M059J (cell line): ENCODE results near the gene GPAT2. TPM values are rescaled to one million over a fixed set of nuclear protein-coding genes. Genes with fewer than 3 reads are reported as not detected.
"Not testable (repeated sequence)": the region's sequence is repeated elsewhere in the genome, so short reads cannot be mapped to it uniquely, and the experiment has no call there.

Experiments
- DNase-seq: peaks from one replicate; pipeline ENCODE4 v3.0.0-alpha.2; 2012; ENCODE audit warnings: low read depth
- total RNA-seq: library from RNA; depleted of rRNA; stranded (reverse); fragments of >200 nt; shearing (Covaris generic); gene quantifications from 2 replicates; pipeline ENCODE4 v1.2.3, GENCODE V29; 2014; rRNA removed

GPAT2 gene, protein sequence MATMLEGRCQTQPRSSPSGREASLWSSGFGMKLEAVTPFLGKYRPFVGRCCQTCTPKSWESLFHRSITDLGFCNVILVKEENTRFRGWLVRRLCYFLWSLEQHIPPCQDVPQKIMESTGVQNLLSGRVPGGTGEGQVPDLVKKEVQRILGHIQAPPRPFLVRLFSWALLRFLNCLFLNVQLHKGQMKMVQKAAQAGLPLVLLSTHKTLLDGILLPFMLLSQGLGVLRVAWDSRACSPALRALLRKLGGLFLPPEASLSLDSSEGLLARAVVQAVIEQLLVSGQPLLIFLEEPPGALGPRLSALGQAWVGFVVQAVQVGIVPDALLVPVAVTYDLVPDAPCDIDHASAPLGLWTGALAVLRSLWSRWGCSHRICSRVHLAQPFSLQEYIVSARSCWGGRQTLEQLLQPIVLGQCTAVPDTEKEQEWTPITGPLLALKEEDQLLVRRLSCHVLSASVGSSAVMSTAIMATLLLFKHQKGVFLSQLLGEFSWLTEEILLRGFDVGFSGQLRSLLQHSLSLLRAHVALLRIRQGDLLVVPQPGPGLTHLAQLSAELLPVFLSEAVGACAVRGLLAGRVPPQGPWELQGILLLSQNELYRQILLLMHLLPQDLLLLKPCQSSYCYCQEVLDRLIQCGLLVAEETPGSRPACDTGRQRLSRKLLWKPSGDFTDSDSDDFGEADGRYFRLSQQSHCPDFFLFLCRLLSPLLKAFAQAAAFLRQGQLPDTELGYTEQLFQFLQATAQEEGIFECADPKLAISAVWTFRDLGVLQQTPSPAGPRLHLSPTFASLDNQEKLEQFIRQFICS
- not detected in 2 replicates for total RNA-seq

DNA sequence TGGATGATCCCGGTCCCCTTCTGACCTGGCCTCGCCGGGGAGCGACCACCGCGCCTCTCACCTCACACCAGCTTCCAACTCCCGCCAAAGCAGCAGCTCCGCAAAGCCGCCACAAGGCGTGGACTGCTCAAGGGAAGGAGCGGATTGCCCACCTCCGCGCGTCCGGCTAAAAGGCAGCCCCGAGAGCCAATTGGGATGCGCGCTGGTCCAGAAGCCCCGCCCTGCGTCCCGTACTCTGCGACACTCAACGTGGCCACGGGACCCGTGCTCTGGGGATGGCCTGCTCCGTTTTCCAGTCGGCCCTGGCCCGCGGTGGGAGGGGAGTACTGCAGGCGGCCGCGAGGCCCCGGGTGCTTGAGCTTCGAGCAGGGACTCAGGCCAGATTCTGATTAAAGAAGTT is at the start of gene GPAT2:
Gene GPAT2 (minus strand): TSS at position 125 of the 400 bp plus-strand sequence. CDS start 2,557 bp downstream, outside the sequence.
- not testable (repeated sequence) for DNase-seq

DNA sequence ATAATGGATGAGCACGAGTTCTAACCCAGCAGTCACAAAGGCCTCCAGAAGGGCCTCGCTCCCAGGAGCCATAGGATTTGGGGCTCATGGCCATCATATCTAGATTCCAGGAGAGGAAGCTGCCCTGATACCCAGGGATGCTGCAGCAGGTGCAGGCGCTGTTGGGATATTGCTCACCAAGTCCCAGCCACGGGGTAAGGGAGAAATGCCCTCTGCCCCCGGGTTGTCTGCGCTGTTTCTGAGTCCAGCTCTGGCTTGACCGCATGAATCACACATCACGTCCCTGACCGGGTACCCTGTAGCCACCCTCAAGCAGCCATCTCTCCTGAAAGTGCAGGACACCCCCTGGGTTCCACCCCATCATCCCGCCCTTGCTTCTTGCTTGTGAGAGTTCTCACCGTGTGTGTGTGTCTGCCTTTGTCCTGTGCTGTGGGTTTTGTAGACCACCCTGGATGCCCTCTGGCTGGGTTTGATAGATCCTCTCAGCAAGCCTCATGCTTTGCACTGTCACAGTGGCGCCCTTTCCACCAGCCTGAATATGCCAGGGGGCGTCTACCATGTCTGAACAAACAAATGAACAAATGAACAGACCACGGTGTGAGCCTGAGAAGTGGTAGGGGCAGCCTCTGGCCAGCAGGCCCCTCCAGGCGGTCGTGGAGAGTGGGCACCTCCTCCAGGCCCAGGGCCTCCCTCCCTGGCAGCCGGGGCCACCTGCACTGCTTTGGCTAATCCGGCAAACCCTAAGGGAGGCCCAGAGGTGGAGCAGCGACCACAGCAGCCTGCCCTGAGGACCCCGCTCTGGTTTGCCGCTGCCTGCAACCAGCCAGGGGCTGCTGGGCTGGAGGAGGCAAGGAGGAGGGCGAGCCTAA is 49.5 kb upstream of the GPAT2 start:
- no peak for DNase-seq

DNA sequence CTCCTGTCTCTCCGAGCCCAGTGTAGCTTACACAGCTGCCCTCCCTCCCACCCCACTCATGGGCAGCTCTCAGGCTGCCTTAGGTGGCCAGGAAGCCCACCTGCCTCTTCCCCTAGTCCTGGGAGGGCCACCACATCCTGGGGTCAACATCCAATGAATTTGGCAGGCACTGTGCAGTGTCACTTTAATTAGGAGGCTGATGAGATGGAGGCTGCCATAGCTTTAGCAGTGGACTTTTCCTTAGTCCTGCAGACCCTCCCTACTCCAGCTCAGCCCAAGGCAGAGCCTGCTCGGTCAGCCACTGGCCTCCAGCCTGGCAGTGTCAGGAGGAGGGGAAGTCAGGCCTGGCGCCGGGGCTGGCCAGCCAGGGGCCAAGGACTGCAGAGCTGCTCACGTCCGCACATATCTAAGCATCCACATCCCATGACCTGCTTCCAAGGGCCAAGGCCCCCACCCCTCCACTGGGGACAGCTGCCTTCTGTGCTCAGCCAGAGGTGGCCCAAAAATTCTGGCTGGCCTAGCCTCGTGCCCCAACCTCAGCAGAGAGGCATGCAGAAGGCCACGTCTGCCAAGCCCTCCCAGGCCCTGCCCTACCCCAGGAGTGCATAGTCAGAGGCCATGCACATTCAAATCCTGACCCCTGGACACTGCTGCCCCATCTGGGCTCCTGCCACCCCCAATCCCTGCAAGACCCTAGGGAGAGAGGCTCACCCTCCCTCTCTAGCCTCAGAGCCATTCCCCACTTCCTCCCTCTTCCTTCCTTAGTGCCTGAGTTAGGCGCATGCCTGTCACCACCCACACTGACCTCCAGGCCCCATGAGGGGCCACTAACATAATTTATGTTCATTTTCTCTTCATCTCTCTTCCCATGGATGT is 48.6 kb upstream of the GPAT2 start:
- no peak for DNase-seq

DNA sequence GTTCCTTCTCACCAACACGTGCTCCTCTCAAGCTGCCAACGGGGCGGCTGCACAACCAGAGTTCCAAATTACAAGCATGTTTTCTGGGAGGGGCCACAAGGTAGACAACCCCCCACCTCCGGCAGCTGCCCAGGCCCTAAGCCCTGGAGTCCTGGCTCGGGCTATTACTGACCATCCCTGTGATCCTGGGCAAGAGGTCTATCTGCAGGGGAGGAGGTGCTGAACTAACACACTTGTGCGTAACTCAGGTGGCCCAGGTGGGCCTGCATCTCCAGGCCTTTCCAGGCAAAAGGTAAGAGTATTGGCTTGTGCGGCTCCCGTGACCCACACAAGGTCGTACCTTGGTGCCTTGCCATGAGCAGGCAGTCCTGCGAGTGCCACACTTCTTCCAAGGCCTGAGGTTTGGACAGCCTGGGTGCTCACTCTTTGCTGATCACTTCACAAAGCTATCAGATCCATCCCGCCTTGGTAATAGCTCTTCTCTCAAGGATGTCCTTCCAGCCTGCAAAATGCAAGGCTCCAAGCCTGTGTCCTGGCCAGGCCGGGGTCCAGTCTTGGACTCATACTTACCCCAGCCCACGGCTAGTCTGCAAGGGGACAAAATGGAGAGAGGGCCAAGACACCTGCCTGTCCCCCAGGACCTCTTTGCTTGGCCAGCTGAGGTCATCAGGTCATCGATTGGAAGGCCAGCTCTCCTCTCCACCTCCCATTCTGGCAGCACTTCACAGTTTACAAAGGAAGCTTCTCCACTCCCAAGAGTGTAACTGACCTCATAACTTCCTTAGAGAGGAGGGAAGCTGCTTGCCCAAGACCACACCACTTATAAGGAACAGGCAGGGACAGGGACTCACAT is 47.7 kb upstream of the GPAT2 start:
- DNase-seq = no peak

DNA sequence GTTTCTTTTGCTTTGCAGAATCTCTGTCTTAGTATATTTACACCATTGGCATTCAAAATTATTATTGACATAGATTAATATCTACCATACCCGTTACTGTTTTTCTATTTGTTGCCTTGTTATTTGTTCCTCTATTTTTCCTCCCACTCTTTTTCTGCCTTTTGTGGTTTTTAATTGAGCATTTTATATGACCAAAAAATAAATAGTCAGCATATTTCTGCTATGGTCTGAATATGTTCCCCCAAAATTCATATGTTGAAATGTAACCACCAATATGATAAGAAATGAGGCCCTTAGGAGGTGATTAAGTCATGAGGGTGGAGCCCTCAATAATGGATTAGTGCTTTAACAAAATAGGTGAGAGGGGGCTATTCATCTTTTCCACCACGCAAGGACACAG is 46.3 kb upstream of the GPAT2 start:
- no peak for DNase-seq

DNA sequence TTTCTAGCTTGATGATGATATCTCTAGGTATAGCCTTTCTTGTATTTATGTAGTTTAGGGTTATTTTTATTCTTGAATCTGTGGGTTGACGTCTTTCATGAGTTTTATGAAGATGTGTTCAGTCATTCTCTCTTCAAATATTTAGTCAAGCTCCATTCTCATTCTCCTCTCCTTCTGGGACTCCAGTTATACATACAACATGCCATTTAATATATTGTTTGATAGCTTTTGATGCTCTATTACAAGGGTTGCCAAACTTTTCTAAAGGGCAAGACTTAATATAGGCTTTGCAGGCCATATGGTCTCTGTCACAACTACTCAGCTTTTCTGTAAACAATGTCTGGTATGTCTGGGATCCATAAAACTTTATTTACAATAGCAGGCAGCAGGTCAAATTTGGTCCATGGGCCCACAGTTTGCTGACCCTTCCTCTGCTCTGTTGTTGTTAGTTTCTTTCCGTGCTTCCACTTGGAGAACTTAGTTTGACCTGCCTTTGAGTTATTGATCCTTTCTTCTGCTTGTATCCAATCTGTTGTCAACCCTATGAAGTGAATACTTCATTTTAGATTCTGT is 40.6 kb upstream of the GPAT2 start:
- no peak for DNase-seq

DNA sequence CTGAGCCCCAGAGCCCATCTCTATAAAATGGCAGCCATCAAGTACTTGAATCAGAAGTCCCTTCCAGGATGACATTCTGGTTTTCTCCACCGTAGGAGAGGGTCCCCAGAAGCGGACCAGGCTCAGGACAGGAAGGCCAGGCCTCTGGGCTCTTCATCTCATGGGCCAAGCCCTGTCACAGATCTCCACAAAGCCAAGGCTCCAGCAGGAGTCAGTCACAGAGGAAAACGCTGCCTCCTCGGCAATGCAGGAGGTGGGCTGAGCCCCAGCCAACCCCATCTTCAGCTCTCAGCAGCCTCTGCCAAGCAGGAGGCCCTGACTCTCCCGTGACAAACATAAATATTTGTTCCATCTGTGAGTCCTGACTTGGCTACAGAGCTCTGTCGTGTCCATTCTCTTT is 39.4 kb upstream of the GPAT2 start:
- DNase-seq = no peak

DNA sequence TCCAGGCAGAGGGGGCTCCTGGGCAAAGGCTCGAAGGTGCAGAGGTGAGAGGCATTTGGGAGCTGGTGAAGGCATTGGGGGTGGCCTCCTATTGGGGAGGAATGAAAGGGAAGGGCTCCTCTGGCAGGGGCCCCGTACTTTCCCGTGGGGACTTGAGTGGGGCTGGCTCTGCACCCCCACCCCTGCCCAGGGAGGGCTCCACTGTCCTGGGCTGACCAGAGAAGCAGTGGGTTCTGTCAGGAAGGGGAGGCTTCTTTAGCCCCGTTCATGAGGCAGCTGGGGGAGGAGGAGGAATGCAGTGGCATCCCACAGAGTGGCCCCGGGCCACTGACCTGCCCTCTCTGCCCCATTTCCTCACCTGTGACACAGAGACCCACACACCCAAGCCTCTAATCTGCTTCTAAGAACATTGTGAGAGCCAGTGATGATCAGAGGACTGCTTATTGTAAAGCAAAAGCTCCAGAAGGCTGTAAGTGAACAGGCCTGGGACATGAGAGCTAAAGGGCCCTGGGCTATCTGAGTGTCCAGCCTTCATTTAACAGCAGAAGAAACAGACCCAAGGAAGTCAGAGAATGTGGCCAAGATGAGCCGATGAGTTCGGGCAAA is 38.6 kb upstream of the GPAT2 start:
- DNase-seq = no peak

DNA sequence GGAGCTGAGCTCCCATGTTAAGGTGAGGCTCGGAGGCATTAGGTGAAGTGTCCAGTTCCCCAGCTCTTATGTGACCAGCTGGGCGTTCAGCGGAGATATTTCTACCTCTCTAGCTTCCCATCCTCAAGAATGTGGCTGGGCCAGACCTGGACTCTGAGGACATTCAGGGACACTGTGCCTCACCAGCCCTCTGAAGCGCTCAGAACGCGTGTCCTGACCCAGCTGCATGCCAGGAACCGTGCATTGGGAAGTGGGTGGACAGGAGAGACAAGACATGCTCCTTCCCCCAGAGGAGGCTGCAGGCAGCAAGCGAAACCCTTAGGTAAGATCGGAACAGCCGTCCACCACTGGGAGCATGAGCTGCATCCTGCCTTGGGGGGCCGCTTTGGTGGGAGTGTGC is 38.0 kb upstream of the GPAT2 start:
- DNase-seq = no peak

DNA sequence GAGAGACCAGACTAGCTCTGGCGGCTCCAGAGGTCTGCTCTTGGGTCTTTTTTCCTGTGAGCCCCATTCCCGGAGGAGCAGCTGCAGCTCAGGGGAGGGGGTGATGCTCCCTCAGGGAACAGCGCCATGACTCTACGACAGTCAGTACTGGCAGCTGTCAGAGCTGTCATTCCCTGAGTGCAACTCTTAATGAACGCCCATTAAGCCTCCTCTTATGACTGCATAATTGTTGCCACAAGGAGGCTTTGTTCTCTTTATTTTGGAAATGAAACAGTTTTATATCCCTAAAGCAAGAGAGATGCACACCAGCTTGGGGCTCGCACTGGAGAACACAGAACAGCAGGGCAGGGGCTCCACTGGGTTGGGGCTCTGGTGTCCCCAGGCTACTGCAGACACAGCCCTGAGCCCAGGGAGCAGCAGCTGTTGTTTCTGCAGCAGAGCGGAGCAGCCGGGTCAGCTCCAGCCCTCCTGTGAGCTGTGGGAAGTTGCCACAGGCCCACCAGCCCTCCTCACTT is 37.3 kb upstream of the GPAT2 start:
- DNase-seq = not testable (repeated sequence)

DNA sequence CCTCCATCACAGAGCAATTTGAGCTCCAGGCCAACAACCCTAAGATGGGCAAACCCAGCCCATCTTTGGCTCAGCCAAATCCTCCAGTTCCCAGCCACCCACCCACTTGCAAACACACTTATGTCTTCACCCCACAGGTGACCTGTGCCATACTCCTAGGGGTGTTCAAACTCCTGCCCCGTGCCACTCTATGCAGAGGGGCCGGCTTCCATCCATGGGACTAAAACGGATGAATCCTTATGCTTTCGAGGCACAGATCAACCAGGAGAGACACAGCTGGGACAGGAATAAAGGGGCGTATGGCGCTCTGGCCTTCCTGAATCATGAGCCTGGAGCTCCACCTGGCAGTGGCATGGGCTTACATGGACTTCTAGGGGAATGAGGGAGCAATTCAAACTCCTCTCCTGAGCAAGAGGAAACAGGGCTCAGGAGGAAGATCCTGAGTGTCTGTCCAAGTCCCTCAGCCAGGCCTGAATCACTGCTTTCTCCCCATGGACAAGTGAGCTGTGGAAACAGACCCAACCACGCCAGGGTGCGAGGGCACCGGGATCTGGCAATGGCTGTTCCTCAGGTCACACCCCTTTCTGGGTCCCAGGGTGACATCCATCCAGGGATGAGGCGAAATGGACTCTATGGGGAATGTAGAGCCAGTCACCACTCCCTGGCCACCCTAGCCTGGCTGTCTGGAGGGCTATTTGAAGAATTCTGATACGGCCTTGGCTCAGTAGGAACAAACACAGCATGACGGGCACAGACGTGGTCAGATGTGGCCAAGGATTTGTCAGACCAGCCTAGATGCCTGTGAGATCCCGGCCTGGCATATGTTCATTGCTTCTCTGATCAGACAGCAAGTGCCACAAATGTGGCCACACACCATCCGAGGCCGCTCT is 36.6 kb upstream of the GPAT2 start:
- DNase-seq = not testable (repeated sequence)

DNA sequence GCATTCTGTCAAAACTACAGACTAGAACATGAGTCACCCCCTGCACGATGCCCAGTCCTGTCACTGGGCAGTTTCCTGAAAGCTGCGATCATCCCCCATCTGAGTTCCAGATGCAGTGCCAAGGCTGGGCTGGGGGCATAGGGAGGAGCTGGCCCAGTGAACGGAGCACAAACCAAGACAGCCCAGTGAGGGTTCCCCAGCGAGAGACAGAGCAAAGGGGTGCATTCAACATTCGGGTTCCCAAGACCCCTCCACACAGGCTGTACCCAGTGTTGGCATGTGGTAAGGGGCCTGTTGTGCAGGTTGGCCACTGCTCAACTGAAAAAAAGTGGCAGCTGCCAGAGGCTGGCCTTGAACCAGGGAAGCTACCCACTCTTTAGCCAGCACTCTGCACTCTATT is 35.6 kb upstream of the GPAT2 start:
- DNase-seq = not testable (repeated sequence)

DNA sequence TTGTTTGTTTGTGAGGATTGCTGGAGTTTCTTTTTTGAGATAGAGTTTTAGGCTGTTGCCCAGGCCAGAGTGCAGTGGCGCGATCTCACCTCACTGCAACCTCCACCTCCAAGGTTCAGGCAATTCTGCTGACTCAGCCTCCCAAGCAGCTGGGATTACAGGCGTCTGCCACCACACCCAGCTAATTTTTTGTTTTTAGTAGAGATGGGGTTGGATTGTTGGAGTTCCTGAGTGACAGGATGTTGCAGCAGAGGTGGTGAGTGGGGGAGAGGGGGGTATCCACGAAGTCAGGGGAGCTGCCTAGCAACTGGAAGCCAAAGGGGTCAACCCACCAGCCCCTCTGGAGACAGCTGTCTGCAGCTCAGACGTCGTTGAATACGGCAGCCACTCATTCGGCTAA is 35.2 kb upstream of the GPAT2 start:
- not testable (repeated sequence) for DNase-seq

DNA sequence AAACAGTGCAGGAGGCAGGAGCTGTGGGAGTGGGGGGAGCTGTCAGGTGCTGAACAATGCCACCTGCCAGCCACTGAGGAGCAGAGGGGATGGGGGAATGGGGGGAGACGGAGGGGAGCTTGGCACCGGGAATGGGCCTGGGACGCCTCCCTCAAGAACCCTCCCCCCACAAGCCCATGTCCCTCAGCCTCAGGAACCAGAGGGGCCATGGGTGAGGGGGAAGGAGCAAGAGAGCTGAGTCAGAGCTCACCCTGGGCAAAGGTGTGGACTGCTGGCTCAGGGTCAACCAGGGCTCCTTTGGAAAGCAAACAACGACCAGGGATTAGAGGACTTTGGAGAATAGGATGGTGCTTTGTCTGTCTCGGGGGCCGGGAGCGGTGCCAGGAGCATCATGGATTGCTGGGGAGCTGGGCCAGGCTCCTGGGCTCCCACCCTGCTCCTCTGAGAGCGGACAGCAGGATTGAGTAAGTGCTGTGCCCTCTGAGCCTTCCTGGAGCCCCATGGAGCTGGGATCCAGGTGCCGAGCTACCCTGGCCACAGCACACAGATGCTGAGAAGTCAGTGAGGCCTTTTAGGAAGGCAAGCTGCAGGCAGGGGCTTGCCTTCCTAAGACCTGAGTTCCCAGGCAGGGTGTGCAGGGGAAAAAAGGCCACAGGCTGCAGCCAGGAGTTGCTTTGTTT is 33.3 kb upstream of the GPAT2 start:
- DNase-seq = not testable (repeated sequence)

DNA sequence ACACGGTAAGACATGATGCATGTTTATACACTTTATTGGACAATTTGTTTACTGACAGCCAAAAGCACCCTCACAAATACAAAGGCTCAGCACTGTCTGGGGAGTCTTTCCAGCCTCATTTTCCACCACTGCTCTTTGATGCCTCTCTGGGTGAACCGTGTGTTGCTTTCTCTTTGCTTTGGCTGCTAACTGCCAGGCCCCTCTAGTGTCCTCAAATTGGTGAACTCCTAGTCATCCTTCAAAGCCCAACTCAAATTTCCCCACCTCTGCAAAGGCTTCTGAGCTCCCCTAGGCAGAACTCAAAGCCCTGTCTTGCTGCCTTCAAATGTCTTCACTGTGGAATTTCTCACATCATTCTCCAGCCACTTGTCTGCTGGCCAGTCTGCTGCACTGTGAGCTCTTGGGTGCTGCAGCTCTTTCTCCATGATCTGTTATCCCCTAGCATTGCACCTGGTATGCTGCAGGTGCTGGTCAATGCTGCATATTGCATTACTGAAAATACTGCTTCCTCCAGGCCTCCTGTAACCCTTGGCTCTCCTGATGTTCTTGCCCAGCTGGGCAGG is 32.5 kb upstream of the GPAT2 start:
- not testable (repeated sequence) for DNase-seq

DNA sequence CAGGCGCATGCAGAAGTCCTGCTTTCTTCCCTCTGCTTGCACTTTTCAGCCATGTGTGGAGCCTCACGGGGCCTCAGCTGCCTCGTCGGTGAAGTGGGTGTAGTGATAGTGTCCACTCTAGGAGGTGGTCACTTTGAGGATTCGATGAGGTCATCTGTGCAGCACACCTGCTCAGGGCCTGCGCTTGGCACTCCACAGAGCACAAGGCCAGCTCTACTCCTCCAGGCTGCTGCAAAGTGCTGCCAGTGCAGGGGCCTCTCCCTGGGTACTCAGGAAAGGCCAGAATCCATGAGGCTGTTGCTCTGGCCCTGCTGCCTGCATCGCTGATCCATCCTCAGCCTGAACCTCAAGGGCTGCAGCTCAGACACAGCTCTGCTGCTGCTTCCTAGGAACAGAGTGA is 31.8 kb upstream of the GPAT2 start:
- DNase-seq = not testable (repeated sequence)

DNA sequence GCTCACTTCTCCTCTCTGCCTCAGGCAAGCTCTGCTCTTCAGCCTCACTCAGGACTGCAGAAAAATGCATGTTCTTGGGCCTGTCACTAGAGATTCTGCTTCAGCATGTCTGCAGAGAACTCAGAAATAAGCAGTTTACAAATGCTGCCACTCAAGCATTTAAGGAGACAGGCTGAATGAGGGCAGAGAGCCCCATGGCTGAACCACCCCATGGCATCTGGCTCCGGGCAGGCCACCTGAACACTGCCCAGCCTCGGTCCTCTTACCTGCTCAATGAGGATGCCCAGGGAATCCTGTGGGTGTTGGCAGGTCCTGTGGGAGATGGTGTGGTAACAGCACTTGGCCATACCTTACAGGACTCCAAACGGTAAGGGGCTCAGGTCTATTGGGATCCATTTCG is 31.2 kb upstream of the GPAT2 start:
- DNase-seq = not testable (repeated sequence)
